Measurements from ENCODE around the gene MED29.
"Not testable (repeated sequence)": the region's sequence is repeated elsewhere in the genome, so short reads cannot be mapped to it uniquely, and the experiment has no call there.

MED29 gene

GRCh38 chr19:39372047-39372802, 19.0 kb upstream of the MED29 start:
- DNase-seq = no peak

GRCh38 chr19:39372941-39373340, 18.2 kb upstream of the MED29 start:
- no peak for DNase-seq

- DNase-seq = no peak
These were observed 15.2 kb upstream of the MED29 start for GRCh38 chr19:39375929-39376328.

GRCh38 chr19:39377373-39378362, 13.5 kb upstream of the MED29 start:
- DNase-seq = no peak

- DNase-seq = not testable (repeated sequence)
These were observed 11.8 kb upstream of the MED29 start for GRCh38 chr19:39379366-39379765.

- no peak for DNase-seq
These were observed 11.2 kb upstream of the MED29 start for GRCh38 chr19:39379865-39380396.

- no peak for DNase-seq
These were observed 10.4 kb upstream of the MED29 start for GRCh38 chr19:39380521-39381502.

GRCh38 chr19:39381910-39382611, 9.1 kb upstream of the MED29 start:
- no peak for DNase-seq

GRCh38 chr19:39382991-39383828, 8.0 kb upstream of the MED29 start:
- DNase-seq = no peak

- DNase-seq = no peak
These were observed 6.2 kb upstream of the MED29 start for GRCh38 chr19:39384839-39385568.

GRCh38 chr19:39385629-39386411, 5.4 kb upstream of the MED29 start:
- DNase-seq = no peak

GRCh38 chr19:39386557-39386956, 4.6 kb upstream of the MED29 start:
- no peak for DNase-seq

GRCh38 chr19:39388657-39389056, 2.5 kb upstream of the MED29 start:
- DNase-seq = no peak

GRCh38 chr19:39389631-39390414, 1.4 kb upstream of the MED29 start:
- no peak for DNase-seq

GRCh38 chr19:39390451-39390750, 777 bp upstream of the MED29 start:
- no peak for DNase-seq

- no peak for DNase-seq
These were observed 6.5 kb downstream of the MED29 start for GRCh38 chr19:39397360-39398296.

GRCh38 chr19:39398297-39398864, 7.2 kb downstream of the MED29 start:
- DNase-seq = no peak
